GM19193 (cell line): ENCODE data around the gene SDHC.

ENCODE experiments used
- POLR2A ChIP-seq: IDR thresholded peaks from 4 replicates; pipeline ENCODE4 v1.6.1; 2011; ENCODE audit not compliant: insufficient read depth, insufficient read length; ENCODE audit errors: extremely low read depth

The SDHC gene

DNA sequence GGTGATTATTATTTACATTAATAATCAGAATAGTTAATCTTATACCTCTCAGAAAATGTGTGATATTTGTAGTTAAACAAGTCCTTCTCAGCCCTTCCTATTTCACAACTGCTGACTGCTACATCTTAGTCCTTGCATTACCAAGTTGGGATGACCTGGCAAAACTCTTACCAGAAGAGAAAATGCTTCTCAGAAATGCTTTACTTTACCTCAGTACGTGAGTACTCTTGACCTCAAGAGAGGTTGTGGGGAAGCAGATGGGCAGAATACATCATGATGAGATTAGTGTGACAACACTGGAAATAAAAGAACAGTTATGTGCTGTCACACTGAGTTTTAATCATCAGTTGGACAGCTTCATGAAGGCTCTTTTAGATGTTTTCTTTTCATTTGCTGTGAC lies 37.3 kb downstream of the SDHC start:
- no peak for TF ChIP-seq POLR2A

DNA sequence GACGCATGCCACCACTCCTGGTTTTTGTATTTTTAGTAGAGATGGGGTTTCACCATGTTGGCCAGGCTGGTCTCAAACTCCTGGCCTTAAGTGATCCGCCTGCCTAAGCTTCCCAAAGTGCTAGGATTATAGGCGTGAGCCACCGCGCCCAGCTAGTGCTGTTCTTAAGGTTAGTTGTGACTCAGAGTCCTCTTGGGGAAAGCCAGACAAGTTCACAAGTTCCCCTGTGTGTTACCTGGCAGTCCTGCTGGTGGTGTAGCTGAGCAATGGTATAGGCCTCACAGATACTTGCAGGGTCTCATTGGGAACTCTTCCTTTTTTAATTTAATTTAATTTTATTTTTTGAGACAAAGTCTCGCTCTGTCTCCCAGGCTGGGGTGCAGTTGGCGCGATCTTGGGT lies 42.9 kb downstream of the SDHC start:
- TF ChIP-seq POLR2A = no peak

DNA sequence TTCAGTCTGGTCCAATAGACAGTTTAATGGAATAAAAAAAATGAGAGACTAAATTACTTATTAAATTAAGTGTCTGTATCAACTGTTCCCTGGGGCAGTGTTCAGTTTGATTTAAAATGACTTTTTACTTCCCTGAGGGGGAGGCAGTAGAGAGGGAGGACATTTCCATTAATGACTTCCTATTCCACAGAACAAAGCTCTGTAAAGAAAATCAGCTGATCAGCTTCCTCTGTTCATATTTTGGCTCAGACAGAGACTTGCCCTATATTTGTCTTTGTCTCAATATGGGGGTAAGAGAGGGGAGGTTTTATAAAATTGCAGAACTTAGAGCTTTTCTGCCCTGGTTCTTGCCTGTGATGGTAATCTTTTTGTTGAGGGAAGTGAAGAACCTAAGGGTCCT lies 45.1 kb downstream of the SDHC start:
- no peak for TF ChIP-seq POLR2A

DNA sequence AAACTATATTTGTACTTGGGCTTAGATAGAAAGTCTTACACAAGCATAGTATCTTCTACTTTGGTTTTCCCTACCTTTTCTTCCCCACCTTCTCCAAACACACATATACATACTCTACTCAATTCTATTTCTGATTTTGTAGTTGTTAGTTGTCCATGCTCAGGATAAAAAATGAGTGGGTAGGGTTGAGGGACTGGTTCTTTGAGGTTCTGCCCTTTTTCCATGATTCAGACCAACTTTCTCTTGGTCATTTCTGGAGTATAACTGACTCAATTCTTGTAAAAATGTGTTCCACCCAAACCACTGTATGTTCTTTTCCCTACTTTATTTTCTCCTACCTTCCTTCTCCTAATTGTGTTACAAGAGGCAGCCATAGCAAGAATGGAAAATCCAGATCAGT lies 50.2 kb downstream of the SDHC start:
- TF ChIP-seq POLR2A = no peak

DNA sequence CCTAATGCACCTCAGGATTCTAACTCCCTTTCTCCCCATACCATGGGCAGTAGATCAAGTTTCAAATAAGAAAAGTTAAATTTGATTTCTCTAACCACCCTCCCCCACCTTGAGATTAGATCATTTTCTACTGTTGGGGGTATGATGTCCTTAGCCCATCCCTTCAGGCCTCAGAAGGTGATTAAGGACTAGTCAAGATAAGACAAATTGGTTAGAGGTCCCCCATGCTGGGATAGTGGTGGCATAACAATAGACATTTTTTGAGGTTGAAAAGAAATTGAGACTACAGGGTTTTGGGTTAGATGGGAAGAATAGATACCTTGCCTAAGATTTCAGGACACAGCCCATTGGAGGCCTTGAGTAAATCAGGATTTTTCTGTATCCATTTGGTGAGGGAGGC lies 51.0 kb downstream of the SDHC start:
- TF ChIP-seq POLR2A = no peak

DNA sequence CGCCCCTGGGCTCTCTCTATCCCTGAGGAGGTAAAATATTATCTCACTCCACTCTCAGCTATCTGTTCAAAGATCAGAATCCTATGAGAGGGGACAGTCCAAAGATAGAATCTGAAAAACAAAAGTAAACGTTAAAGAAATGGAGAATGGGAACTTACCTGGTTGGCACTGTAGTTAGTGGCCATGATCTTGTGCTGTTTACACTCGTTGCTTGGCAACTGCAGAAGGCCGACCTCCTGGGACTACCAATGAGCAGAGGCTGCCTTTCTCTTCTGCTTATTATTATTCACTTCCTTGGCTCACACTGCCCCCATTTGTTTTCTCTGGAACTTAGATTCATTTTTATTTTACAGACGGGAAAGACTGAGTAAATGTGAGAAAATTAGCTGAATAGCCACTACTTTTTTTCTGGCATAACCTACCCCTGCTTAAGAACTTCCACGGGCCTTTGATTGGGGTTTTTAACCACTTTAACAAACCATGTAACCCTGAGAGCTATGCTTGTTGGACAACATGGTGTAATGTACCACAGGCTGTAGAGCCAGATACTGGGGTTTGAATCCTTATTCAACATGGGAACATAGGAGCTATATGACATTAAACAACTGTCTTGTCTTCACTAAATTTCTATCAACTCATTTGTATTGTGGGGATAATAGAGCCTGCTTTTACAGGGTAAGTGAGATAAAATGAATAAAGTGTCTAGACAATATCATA lies 53.7 kb downstream of the SDHC start, which contains the start of gene CFAP126:
TSS of gene CFAP126 (minus strand) at position 193 of the 717 bp plus-strand sequence. CDS start at position 185, 8 bp downstream.
- TF ChIP-seq POLR2A = no peak

DNA sequence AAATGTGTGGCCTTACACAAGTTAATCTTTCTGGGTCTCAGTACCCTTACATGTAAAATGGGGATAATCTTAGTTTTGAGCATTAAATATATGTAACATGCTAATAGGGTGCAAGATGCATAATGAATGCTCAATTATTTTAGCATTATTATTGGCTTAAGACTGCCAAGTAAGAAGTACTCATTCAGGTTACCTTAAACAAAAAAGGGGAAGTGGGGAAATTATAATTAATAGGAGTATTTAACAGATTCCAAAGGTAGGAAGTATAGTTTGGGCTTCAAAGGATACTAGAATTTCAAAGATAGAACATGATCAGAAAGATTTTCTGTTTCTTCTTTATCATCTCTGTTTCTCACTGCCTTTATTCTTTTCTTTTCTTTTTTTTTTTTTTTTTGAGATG lies 59.3 kb downstream of the SDHC start:
- TF ChIP-seq POLR2A = no peak

DNA sequence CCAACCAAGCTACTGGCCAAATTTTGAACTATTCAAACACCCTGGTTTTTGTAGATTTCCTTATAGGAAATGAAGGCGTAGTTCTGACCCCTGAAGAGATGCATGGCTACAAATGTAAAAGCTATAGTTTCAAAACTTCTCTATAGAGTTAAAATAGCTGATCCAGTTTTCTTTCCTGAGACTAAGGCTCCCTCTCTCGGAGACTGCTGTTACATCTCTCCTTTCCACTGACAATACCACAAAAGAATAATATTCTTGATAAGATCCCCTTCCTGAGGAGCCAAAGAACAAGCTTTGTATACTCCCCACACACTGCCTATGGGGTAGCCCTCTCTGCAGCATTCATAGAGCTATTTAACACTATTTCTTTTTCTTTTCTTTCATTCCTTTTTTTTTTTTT lies 60.2 kb downstream of the SDHC start:
- TF ChIP-seq POLR2A = no peak

DNA sequence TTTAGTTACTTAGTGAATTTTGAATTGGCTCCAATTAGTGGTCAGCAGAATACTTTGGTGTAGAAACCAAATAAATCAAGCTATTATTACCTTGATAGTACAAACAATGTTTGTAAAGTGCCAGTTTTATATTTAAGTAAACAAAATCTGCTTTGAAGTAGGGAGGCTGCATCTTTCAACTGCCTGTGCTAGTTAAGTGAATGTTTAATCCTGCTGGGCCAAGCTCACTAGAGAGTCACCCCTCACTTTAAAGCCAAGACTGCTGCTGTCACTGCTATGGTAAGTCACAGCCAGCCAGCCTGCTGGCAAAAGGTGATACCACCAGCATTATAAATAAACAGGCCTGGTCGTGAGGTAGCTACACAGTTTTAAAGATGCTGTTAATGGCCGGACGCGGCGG lies 63.8 kb downstream of the SDHC start:
- TF ChIP-seq POLR2A = no peak

DNA sequence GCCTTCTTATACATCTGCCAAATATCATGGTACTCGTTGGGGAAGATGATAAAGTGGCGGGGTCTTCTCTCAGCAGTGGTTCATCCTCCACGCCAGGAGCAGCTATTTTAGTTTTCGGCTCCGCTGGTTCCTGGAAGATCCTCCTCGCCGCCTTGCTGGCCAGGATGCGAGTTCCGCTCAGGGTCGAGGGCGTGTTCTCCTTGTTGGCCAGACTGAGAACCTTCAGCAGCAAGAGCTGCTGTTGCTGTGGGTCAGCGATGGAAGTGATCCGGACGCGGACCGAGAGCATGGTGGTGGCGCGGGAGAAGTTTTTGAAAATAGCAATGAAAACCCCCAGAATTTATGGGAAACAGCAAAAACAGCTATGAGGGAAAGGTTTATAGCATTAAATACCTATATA lies 64.9 kb downstream of the SDHC start:
- TF ChIP-seq POLR2A = no peak

DNA sequence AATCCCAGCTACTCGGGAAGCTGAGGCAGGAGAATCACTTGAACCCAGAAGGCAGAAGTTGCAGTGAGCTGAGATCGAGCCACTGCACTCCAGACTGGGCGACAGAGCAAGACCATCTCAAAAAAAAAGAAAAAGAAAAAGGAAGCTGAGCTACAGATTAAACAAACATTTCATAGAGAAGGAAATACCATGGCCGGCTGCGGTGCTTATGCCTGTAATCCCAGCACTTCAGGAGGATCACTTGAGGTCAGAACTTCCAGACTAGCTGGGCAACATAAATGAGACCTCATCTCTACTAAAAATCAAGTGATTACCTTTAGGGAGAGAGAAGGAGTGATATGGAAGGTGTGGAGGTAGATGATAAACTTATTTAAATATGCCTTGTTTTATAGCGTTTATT lies 67.5 kb downstream of the SDHC start:
- no peak for TF ChIP-seq POLR2A

DNA sequence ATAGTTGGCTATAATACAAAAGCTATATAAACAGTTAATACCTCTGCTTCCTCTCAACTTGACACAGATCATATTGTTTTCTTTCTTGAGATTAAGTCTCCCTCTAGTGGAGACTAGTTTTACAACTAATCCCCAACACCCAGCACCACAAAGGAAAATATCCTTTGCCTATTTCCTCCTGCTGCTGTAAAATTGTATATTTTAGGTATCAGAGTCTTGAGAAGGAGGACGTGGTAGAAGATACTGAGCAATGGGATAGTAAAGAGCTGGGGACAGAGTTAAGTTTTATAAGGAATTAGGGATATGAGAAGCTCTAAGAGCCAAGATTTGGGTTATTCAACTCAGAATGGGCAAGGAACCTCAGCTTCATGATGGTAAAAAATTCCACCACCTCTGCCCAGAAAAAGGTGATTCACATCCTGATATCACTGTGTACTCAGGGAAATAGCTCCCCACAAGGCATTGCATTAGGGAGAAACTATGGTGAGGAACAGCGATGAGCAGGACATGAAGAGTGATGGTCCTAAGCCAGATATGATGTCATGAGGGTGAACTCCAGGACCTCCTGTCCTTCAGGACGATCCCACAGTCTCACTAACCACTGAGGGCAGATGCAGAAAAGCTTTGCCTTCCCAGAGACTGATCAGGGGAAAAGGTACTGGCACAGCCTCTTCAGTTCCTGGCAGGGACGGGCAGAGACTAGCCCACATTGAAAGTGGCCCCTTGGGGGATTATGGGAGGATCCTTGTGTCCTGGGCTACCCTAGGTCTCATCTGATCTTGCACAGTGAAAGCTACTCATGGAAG lies 68.2 kb downstream of the SDHC start:
- TF ChIP-seq POLR2A = no peak

DNA sequence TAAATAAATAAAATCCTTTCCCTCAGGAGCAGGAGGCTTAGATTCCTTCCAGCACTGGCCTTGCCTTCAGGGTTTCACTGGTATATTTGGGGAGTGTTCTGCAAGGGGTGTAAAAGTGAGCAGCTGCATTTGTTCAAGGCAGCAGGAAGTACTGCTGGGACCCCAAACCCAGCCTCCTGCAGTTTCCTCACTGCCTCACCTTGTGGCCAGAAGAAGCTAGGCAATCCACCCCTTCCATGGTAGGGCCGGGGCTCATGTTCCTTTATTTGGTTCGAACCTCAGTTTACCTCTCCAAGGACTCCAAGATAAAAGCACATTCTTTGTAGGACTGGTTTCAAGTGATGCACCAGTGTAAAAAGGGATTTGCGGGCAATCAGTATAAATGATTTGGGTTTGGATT lies 74.5 kb downstream of the SDHC start:
- TF ChIP-seq POLR2A = no peak

DNA sequence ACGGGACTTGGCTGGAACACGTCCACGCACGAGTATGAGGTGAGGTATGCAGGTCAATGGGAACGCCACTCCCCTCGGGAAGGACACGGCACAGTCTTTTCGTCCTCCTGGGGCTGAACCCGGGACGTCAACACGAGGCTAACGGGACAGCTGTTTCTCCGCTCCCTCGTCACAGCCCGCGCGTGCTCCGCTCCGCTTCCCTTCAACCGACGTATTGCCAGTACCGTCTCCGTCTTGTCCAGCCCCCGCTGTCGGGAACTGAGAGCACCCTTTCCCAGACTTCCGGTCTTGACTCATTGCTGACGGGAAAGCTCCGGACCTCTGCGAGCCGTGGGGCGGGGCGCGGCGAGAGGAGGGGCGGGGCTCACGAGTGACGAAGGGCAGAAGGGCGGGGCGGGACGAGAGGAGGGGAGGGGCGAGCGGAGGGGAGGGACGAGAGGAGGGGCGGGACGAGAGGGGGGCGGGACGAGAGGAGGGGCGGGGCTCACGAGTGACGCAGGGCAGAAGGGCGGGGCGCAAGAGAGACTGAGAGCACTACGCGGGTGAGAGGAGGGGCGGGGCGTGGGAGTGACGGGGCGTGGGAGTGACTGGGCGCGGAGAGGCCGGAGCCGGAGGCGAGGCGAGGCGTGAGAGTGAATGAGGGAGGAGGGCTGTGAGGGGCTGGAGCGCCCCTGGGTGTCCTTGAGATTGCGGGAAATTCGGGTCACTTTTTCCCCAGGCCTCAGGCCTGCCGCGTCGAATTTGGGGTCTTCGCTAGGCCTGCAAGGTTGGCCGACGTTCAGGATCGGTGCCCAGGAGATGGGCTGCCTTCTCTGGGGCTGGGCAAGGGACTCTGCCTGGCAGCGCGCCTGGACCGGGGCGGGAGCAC lies 75.7 kb downstream of the SDHC start:
- TF ChIP-seq POLR2A = peak; percentile 73

DNA sequence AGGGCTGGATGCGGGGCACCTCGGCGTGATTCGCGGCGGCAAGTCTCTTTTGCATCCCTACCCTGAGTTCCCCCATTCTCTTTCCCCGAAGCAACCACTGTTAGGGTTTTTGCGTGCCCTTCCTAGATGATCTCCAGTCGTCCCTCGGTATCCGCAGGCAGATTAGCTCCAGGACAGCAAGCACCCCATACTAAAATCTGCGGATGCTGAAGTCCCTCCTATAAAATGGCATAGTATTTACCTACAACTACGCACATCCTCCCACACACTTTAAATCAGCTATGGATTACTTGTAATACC lies 76.3 kb downstream of the SDHC start:
- TF ChIP-seq POLR2A = no peak

DNA sequence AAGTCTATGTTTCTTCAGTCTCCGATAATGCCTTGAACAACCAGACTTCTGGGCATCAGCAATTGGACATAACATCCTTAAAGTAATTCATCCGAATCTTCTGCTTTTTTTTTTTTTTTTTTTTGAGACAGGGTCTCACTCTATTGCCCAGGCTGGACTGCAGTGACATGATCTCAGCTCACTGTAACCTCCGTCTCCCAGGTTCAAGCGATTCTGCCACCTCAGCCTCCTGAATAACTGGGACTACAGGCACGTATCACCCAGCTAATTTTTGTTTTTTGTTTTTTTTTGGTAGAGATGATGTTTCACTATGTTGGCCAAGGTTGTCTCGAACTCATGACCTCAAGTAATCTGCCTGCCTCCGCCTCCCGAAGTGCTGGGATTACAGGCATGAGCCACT lies 77.4 kb downstream of the SDHC start:
- no peak for TF ChIP-seq POLR2A

DNA sequence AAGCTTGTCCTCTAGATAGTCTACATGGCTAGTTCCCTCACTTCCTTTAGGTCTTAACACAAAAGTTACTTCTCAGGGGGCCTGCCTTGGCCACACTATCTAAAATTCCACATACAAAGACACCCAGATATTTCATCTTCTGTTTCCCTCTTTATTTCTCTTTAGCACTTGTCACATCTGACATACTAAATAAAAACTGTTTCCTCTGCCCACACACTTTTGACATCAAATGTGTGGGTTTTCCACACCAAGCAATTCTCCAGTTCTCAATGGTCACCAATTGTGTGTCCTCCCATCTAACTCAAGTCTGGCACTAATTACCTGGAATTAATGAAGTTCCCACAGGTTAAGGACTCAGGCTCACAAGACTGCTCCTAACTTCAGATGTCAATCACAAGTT lies 79.0 kb downstream of the SDHC start:
- TF ChIP-seq POLR2A = no peak

DNA sequence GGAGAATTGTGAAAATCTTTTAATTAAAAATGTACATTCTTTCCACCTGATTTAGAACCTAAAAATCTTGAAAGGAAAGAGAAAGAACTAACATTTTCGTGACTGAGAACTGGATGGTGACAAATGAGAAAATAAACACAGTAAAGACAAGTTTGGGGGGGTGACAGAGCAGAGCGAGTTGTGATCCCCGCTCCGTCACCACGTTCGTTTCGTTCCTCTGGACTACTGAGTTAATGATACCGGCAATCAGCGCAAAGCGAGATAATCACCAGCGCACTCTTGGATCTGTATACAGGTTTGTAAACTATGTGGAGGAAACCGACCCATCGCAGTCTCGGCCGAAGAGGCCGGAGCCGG lies 84.7 kb downstream of the SDHC start:
- no peak for TF ChIP-seq POLR2A
